Stimulated activated CD8-positive, alpha-beta memory T cell treated with anti-CD3 and anti-CD28 coated beads, Interleukin-12 subunit alpha, Interleukin-12 subunit beta, amount 100 ng/mL, for 24 hours (primary cell): ENCODE results near the gene COP1.
A peak's percentile ranks its signal among the peaks of the same experiment; 100 is the strongest.
"Not testable (repeated sequence)": the region's sequence is repeated elsewhere in the genome, so short reads cannot be mapped to it uniquely, and the experiment has no call there.

Experiments
- DNase-seq: peaks from one replicate; pipeline ENCODE4 v3.0.0-alpha.2; 2020; ENCODE audit errors: extremely low read depth

COP1 gene

DNA sequence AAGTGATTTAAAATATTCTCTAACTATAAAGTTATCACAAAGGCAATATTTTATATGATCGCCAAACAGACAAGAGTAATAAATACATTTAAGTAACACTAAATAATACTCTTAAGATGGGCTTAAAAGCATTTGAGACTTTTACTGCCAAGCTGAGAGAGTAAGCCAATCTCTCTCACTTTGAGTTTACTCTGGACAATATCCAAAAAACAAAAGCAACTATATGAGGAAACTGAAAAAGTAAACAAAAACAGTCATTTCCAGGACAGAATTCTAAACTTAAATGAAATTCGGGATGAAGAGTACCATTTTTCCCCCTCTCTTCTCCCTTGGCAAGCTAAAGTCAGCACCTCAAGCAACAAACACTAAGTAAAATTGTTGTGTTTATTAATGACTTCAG is 173.2 kb downstream of the COP1 start:
- no peak for DNase-seq

DNA sequence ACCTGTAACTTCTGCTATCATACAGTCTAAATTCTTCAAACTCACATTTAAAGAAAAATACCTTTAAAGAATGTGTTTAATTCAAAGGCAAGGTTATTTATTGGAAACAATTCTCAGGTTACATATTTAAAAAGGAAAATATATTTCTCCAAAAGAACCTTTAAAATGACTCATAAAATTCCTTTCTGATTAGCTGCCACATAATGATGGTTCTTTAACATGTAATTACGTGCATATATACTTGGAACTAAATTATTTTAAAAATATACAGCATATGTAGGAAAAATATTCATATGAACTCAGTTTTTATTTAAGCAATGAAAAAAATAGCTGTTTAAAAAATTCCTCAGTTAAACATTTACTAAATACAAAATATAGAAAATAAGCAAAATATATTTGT is 173.6 kb downstream of the COP1 start:
- no peak for DNase-seq

GRCh38 chr1:176032040-176032645 is 174.9 kb downstream of the COP1 start:
- DNase-seq = no peak

- DNase-seq = no peak
These were observed 177.5 kb downstream of the COP1 start for GRCh38 chr1:176029609-176030008.

DNA sequence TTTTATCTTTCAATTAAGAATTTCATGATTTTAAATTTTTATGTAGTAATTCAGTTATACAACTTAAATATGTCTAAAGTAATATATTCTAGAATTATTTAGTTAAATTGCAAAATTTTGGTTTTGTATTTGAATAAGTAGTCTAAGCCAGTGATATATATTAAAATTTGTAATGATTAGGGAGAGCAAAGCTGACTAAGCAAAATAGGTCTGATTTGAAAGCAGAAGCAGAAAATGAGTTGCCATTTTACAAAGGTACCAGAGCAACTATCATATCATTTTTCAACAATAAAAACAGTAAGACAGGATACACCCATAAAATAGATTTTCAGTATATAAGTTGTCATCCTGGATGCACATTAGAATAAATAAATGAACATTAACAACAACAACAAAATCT is 177.9 kb downstream of the COP1 start:
- DNase-seq = no peak

DNA sequence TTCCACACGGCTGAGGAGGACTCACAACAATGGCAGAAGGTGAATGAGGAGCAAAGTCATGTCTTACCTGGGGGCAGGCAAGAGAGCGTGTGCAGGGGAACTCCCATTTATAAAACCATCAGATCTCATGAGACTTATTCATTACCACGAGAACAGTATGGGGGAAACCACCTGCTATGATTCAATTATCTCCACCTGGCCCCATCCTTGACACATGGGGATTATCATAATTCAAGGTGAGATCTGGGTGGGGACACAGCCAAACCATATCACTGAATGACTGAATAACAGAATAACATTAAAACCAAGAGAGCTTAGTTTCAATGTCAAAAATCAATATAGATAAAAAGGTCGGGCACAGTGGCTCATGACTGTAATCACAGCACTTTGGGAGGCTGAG is 179.2 kb downstream of the COP1 start:
- peak; percentile 1 for DNase-seq

DNA sequence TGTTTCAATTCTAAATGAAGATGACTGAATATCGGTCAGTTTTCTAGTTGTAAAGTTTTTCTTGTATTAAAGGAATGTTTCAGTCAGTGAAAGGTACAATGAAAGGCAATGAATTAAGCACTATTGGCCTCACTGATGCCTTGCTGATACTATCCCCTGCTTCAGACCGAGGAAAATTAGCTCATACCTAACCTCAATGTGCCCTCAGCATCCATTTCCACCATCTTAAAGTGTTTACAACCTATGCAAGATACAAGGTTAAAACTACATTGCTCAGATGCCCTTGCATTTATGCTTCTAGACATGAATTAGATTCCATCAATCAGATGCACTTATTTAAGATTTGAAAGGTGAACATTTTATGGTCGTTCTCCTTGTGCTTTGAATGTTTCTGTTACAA is 184.5 kb downstream of the COP1 start:
- no peak for DNase-seq

GRCh38 chr1:176017722-176018121 is 189.4 kb downstream of the COP1 start:
- no peak for DNase-seq

GRCh38 chr1:176009951-176010350 is 197.1 kb downstream of the COP1 start:
- no peak for DNase-seq

- not testable (repeated sequence) for DNase-seq
These were observed 199.2 kb downstream of the COP1 start for GRCh38 chr1:176007756-176008389.

DNA sequence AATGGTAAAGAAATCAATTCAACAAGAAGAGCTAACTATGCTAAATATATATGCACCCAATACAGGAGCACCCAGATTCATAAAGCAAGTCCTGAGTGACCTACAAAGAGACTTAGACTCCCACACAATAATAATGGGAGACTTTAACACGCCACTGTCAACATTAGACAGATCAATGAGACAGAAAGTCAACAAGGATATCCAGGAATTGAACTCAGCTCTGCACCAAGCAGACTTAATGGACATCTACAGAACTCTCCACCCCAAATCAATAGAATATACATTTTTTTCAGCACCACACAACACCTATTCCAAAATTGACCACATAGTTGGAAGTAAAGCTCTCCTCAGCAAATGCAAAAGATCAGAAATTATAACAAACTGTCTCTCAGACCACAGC is 212.4 kb downstream of the COP1 start:
- not testable (repeated sequence) for DNase-seq

DNA sequence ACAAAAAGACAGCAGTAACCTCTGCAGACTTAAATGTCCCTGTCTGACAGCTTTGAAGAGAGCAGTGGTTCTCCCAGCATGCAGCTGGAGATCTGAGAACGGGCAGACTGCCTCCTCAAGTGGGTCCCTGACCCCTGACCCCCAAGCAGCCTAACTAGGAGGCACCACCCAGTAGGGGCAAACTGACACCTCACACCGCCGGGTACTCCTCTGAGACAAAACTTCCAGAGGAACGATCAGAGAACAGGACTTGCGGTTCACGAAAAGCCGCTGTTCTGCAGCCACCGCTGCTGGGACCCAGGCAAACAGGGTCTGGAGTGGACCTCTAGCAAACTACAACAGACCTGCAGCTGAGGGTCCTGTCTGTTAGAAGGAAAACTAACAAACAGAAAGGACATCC is 214.3 kb downstream of the COP1 start:
- DNase-seq = not testable (repeated sequence)

GRCh38 chr1:175992202-175992601 is 214.9 kb downstream of the COP1 start:
- DNase-seq = not testable (repeated sequence)

- DNase-seq = no peak
These were observed 222.3 kb downstream of the COP1 start for GRCh38 chr1:175984813-175985212.

DNA sequence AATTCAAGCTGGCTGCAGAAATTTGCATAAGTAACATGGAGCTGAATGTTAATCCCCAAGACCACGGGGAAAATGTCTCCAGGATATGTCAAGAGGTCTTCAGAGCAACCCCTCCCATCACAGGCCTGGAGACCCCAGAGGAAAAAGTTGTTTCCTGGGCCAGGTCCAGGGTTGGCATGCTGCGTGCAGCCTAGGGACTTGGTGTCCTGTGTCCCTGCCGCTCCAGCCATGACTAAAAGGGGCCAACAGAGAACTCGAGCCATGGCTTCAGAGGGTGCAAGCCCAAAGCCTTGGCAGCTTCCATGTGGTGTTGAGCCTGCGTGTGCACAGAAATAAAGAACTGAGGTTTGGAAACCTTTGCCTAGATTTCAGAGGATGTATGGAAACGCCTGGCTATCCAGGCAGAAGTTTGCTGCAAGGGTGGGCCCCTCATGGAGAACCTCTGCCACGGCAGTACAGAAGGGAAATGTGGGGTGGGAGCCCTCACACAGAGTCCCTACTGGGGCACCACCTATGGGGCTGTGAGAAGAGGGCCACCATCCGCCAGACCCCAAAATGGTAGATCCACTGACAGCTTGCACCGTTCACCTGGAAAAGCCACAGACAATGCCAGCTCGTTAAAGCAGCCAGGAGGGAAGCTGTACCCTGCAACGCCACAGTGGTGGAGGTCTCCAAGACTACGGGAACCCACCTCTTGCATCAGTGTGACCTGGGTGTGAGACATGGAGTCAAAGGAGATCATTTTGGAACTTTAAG is 222.9 kb downstream of the COP1 start:
- DNase-seq = no peak

GRCh38 chr1:175983363-175983762 is 223.7 kb downstream of the COP1 start:
- not testable (repeated sequence) for DNase-seq

GRCh38 chr1:175981128-175981527 is 226.0 kb downstream of the COP1 start:
- DNase-seq = no peak

DNA sequence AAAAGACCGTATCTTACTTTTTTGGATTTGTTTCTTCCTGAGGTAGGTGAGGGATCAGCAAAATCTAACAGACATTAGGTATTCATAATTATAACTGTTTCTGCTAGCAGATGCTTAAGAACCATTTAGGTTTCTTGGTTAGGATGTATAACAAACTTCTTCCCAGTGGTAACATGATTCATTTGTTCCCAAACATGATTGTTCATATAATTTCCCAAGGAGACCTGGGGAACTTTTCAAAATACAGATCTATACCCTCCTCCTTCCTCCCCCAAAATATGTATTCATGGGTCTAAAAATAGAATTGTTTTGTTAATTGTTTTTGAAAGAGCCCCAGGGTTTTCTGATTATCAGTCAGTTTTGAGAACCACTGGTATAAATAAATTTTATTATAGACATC is 228.2 kb downstream of the COP1 start:
- DNase-seq = no peak

DNA sequence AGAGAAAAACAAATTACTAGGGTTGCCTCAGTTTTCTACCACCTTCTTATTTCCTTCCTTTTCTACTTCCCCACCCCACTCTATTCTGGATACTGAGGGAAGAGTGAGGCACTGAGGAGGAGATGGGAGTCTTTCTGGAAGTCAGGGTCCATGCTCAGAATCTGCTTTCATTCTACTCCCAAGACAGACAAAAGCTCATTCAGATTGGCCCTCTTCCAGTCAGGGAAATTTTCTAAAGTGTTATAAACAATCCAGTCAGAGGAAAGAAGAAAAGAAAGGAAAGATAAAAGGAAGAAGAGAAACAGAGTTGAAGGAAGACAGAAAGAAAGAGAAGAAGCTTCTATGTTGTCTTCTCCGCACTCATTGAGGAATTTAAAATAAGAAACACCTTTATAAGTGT is 228.6 kb downstream of the COP1 start:
- no peak for DNase-seq

- no peak for DNase-seq
These were observed 230.0 kb downstream of the COP1 start for GRCh38 chr1:175976865-175977642.

GRCh38 chr1:175969231-175969630 is 237.9 kb downstream of the COP1 start:
- DNase-seq = no peak

GRCh38 chr1:175968486-175969172 is 238.5 kb downstream of the COP1 start:
- DNase-seq = no peak
